HepG2 (cell line): Measurements from ENCODE around the gene BTBD17. TPM values are rescaled to one million over a fixed set of nuclear protein-coding genes. Genes with fewer than 3 reads are reported as not detected.

Source experiments
- ATAC-seq: fragments of 200-7000 bp; cut with Tn5 transposase; 3 replicates; pipeline ENCODE4 v1.9.1; 2020; ENCODE audit warnings: mild to moderate bottlenecking, moderate library complexity
- BruUV-seq: library from RNA; stranded (reverse); fragments of 400-500 nt; replicated peaks from 2 replicates; lab custom pipeline; 2021; lab: Mats Ljungman, UMichigan
- CTCF ChIA-PET: fragments of 300-600 bp; formaldehyde crosslinking; extraction: SDS; loops from one replicate; lab custom pipeline; 2021; ENCODE audit warnings: low total read pairs, inconsistent platforms, low intra/inter-chr PET ratio; lab: Yijun Ruan, JAX
- POLR2A ChIA-PET: fragments of 350-600 bp; sonication (Branson Sonifier 250); formaldehyde crosslinking; loops from one replicate; lab custom pipeline; 2020; ENCODE audit warnings: antibody characterized with exemption, inconsistent platforms; lab: Yijun Ruan, JAX
- DNase-seq: peaks from one replicate; pipeline ENCODE4 v3.0.0-alpha.2; 2015; ENCODE audit warnings: low spot score
- FAIRE-seq: peaks from 3 replicates; lab custom pipeline; 2011; peaks lifted over from hg19 to GRCh38; lab: Jason Lieb, UNC
- H2AFZ ChIP-seq: one replicate; pipeline ENCODE4 v1.6.1; 2011; ENCODE audit warnings: low read length, inconsistent platforms
- H3K27ac ChIP-seq: fragments of 300-600 bp; 3 replicates; pipeline ENCODE4 v1.8.0; 2011; ENCODE audit warnings: mixed run types, mild to moderate bottlenecking, mixed read lengths, low read length, inconsistent platforms; ENCODE audit not compliant: insufficient read depth; ENCODE audit errors: extremely low read length
- H3K27me3 ChIP-seq, 2 experiments: fragments of 200-600 bp in 1 of 2; 2 replicates in 1 of 2; 3 replicates in 1 of 2; pipeline versions ENCODE4 v1.6.0 to v1.8.0; 2011; ENCODE audit warnings: low read length in 2 of 2, mild to moderate bottlenecking in 2 of 2, moderate library complexity in 2 of 2, inconsistent platforms in 1 of 2; ENCODE audit not compliant: insufficient read depth in 2 of 2, control insufficient read depth in 1 of 2
- H3K36me3 ChIP-seq, 2 experiments: fragments of 200-600 bp in 1 of 2; replicated peaks in 1 of 2; 2 replicates in 1 of 2; 3 replicates in 1 of 2; pipeline versions ENCODE4 v1.5.1 to v1.8.0; 2011; ENCODE audit warnings: low read length in 2 of 2, inconsistent platforms in 1 of 2; ENCODE audit not compliant: insufficient read depth in 2 of 2, control insufficient read depth in 1 of 2
- H3K4me1 ChIP-seq: 2 replicates; pipeline ENCODE4 v1.5.1; 2012; ENCODE audit warnings: low read length, inconsistent platforms; ENCODE audit not compliant: insufficient read depth
- H3K4me2 ChIP-seq: 2 replicates; pipeline ENCODE4 v1.6.0; 2011; ENCODE audit warnings: low read depth, low read length, inconsistent platforms
- H3K4me3 ChIP-seq, 3 experiments: fragments of 200-600 bp in 1 of 3; sonication (generic), shearing (Covaris generic) in 1 of 3; replicated peaks in 1 of 3; 2 replicates each; pipeline ENCODE4 v1.5.1; 2011 to 2016; ENCODE audit warnings: low read length in 3 of 3, inconsistent platforms in 2 of 3, low read depth in 2 of 3, mild to moderate bottlenecking in 2 of 3, control low read depth in 1 of 3, mixed read lengths in 1 of 3; ENCODE audit not compliant: insufficient read depth in 1 of 3
- H3K79me2 ChIP-seq: one replicate; pipeline ENCODE4 v1.6.1; 2011; ENCODE audit warnings: low read length, inconsistent platforms; ENCODE audit not compliant: insufficient read depth
- H3K9ac ChIP-seq: 2 replicates; pipeline ENCODE4 v1.6.0; 2011; ENCODE audit warnings: mild to moderate bottlenecking, low read depth, low read length, inconsistent platforms; ENCODE audit not compliant: insufficient read depth
- H3K9me3 ChIP-seq: 2 replicates; pipeline ENCODE4 v1.5.1; 2012; ENCODE audit warnings: mild to moderate bottlenecking, low read length
- H4K20me1 ChIP-seq: 2 replicates; pipeline ENCODE4 v1.6.0; 2011; ENCODE audit warnings: inconsistent platforms, mild to moderate bottlenecking, low read length, moderate library complexity; ENCODE audit not compliant: insufficient read depth
- FOXO1 ChIP-seq: sonication (generic); formaldehyde crosslinking; IDR thresholded peaks from 2 replicates; pipeline ENCODE4 v1.4.0; 2020; ENCODE audit warnings: missing genetic modification reagents
- KLF15 ChIP-seq: sonication (generic); formaldehyde crosslinking; IDR thresholded peaks from 2 replicates; pipeline ENCODE4 v1.8.1; 2023; ENCODE audit warnings: borderline replicate concordance, mild to moderate bottlenecking, inconsistent platforms, missing genetic modification reagents, mixed read lengths
- NFAT5 ChIP-seq: sonication (generic); formaldehyde crosslinking; IDR thresholded peaks from 2 replicates; pipeline ENCODE4 v1.4.0; 2020; ENCODE audit warnings: missing genetic modification reagents
- SNRNP70 ChIP-seq: fragments of 200-400 bp; formaldehyde crosslinking; IDR thresholded peaks from 2 replicates; pipeline ENCODE4 v1.6.1; 2017; ENCODE audit warnings: mild to moderate bottlenecking, low read depth, low read length, moderate library complexity
- YEATS4 ChIP-seq: sonication (generic); formaldehyde crosslinking; IDR thresholded peaks from 2 replicates; pipeline ENCODE4 v1.4.0; 2020; ENCODE audit warnings: missing genetic modification reagents, borderline replicate concordance
- ZNF761 ChIP-seq: sonication (generic); formaldehyde crosslinking; conservative IDR thresholded peaks from 2 replicates; pipeline ENCODE4 v1.4.0; 2020; ENCODE audit warnings: mild to moderate bottlenecking, missing genetic modification reagents
- WGBS: methylation state at CpG from one replicate; pipeline ENCODE4 v1.1.6; 2017; ENCODE audit warnings: low lambda C conversion rate; 5-methylcytosine and 5-hydroxymethylcytosine counted together
- in situ Hi-C: cut with HindIII; loops from 2 replicates; pipeline ENCODE4 v1.10.0; 2017; ENCODE audit warnings: low pct_unique_long_range_greater_than_20kb; ENCODE audit not compliant: extremely low pct_ligation_motif_present
- intact Hi-C: fragments of 100-400 bp; cut with micrococcal nuclease; formaldehyde crosslinking; loops from one replicate; pipeline ENCODE4 v1.10.0; 2022; ENCODE audit not compliant: unreplicated experiment
- polyA plus RNA-seq, 8 experiments: library from polyadenylated mRNA; depleted of rRNA in 3 of 8; stranded (reverse) in 7 of 8; unstranded in 1 of 8; fragments of >200 nt; fragmentation: Illumina TruSeq in 4 of 8; extraction: Trizol in 4 of 8; gene quantifications; 2 replicates each; pipeline versions ENCODE4 v1.2.1 to v1.2.3, GENCODE V29; 2011 to 2016; ENCODE audit warnings: low read depth in 4 of 8, missing spikeins in 1 of 8, mixed read lengths in 1 of 8; ENCODE audit not compliant: insufficient read depth in 1 of 8
- total RNA-seq, 5 experiments: library from RNA; depleted of rRNA; stranded (reverse); fragments of >200 nt; fragmentation: Illumina TruSeq; extraction: Trizol; gene quantifications; 2 replicates each; pipeline ENCODE4 v1.2.3, GENCODE V29; 2016; ENCODE audit warnings: low read depth in 1 of 5
- TF ChIP-seq, protein P1 (sequence below): sonication (generic); formaldehyde crosslinking; IDR thresholded peaks from 2 replicates; pipeline ENCODE4 v1.5.0; 2020; ENCODE audit warnings: missing genetic modification reagents, mild to moderate bottlenecking, borderline replicate concordance

BTBD17 gene
- total and polyA plus RNA-seq, 2 of the 13 experiments (the other 11 are each of a cell fraction or from before 2014, with no cell fraction given): not detected

- FAIRE-seq (no peak), DNase-seq (no peak), ATAC-seq (no peak)
- H3K4me1 ChIP-seq: no peaks in the 10 kb centered on the region
- CTCF ChIA-PET: no interaction called here
- H3K9ac ChIP-seq: no peak overlapping the region
- no peak overlapping the region for H3K4me2 ChIP-seq
- no peak overlapping the region for H2AFZ ChIP-seq
- H3K27ac ChIP-seq: no peak overlapping the region
- peaks cover 17% of the 10 kb centered on the region for H3K9me3 ChIP-seq
- in situ Hi-C loops (no loop called here), intact Hi-C loops (loop anchor here (10.0 kb wide), 1 partner anchor 187 kb away; no protein-coding TSS in a partner anchor)
- TF ChIP-seq FOXO1 (CRISPR knock-in tag) (no peak), SNRNP70 (no peak), NFAT5 (CRISPR knock-in tag) (no peak), YEATS4 (CRISPR knock-in tag) (no peak), KLF15 (CRISPR knock-in tag) (no peak), ZNF761 (CRISPR knock-in tag) (no peak)
- TF ChIP-seq, protein P1, sequence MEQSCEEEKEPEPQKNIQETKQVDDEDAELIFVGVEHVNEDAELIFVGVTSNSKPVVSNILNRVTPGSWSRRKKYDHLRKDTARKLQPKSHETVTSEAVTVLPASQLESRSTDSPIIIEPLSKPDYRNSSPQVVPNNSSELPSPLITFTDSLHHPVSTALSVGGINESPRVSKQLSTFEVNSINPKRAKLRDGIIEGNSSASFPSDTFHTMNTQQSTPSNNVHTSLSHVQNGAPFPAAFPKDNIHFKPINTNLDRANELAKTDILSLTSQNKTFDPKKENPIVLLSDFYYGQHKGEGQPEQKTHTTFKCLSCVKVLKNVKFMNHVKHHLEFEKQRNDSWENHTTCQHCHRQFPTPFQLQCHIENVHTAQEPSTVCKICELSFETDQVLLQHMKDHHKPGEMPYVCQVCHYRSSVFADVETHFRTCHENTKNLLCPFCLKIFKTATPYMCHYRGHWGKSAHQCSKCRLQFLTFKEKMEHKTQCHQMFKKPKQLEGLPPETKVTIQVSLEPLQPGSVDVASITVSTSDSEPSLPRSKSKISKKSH (CRISPR knock-in tag): no peak
- H3K27me3 ChIP-seq: peaks cover 0 to 18% of the 10 kb centered on the region in 2 experiments; a peak in 2 of 5 replicates
- WGBS: 40% methylated on average over 15 of the region's 15 CpGs
- no peak overlapping the region for H3K4me3 ChIP-seq
- no peaks in the 10 kb centered on the region for H3K79me2 ChIP-seq
- H4K20me1 ChIP-seq: no peaks in the 10 kb centered on the region
- BruUV-seq: no TSS peak
- H3K36me3 ChIP-seq: no peaks in the 10 kb centered on the region
- POLR2A ChIA-PET: no interaction called here
Measured at GRCh38 chr17:74307984-74308773, 53.5 kb downstream of the BTBD17 start.

Other genes starting within 250 kb of the BTBD17 start
- gene RPL38, start 158.2 kb downstream of the BTBD17 start, total RNA-seq (2016; rRNA removed; fragmentation: Illumina TruSeq; extraction: Trizol): 2,370 and 2,621 TPM in 2 replicates
- gene RPL38, start 158.2 kb downstream of the BTBD17 start, polyA plus RNA-seq (2011; rRNA removed): 2,077 and 2,372 TPM in 2 replicates
- 0.32 and 0.77 TPM in 2 replicates for gene TTYH2, start 148.3 kb downstream of the BTBD17 start, total RNA-seq (2016; rRNA removed; fragmentation: Illumina TruSeq; extraction: Trizol)
- 0.96 and 1.6 TPM in 2 replicates for gene TTYH2, start 148.3 kb downstream of the BTBD17 start, polyA plus RNA-seq (2011; rRNA removed)
- not detected in 2 replicates for gene DNAI2, start 87.6 kb downstream of the BTBD17 start, total RNA-seq (2016; rRNA removed; fragmentation: Illumina TruSeq; extraction: Trizol)
- not detected in 2 replicates for gene DNAI2, start 87.6 kb downstream of the BTBD17 start, polyA plus RNA-seq (2011; rRNA removed)
- gene KIF19, start 35.6 kb downstream of the BTBD17 start, total RNA-seq (2016; rRNA removed; fragmentation: Illumina TruSeq; extraction: Trizol): not detected in 2 replicates
- not detected in 2 replicates for gene KIF19, start 35.6 kb downstream of the BTBD17 start, polyA plus RNA-seq (2011; rRNA removed)
- gene GPR142, start 5.6 kb upstream of the BTBD17 start, total RNA-seq (2016; rRNA removed; fragmentation: Illumina TruSeq; extraction: Trizol): not detected in 2 replicates
- not detected in 2 replicates for gene GPR142, start 5.6 kb upstream of the BTBD17 start, polyA plus RNA-seq (2011; rRNA removed)
- 44.8 and 85.6 TPM in 2 replicates for gene GPRC5C, start 70.2 kb upstream of the BTBD17 start, total RNA-seq (2016; rRNA removed; fragmentation: Illumina TruSeq; extraction: Trizol)
- 300 and 407 TPM in 2 replicates for gene GPRC5C, start 70.2 kb upstream of the BTBD17 start, polyA plus RNA-seq (2011; rRNA removed)
- not detected in 2 replicates for gene CD300A, start 104.8 kb upstream of the BTBD17 start, total RNA-seq (2016; rRNA removed; fragmentation: Illumina TruSeq; extraction: Trizol)
- 0.39 TPM in 1 of 2 replicates, not detected in the other for gene CD300A, start 104.8 kb upstream of the BTBD17 start, polyA plus RNA-seq (2011; rRNA removed)
- not detected in 2 replicates for gene CD300LB, start 169.6 kb upstream of the BTBD17 start, total RNA-seq (2016; rRNA removed; fragmentation: Illumina TruSeq; extraction: Trizol)
- gene CD300LB, start 169.6 kb upstream of the BTBD17 start, polyA plus RNA-seq (2011; rRNA removed): not detected in 2 replicates
- gene CD300C, start 184.2 kb upstream of the BTBD17 start, total RNA-seq (2016; rRNA removed; fragmentation: Illumina TruSeq; extraction: Trizol): not detected in 2 replicates
- gene CD300C, start 184.2 kb upstream of the BTBD17 start, polyA plus RNA-seq (2011; rRNA removed): not detected in 2 replicates
- not detected in 2 replicates for gene CD300H, start 205.6 kb upstream of the BTBD17 start, total RNA-seq (2016; rRNA removed; fragmentation: Illumina TruSeq; extraction: Trizol)
- gene CD300H, start 205.6 kb upstream of the BTBD17 start, polyA plus RNA-seq (2011; rRNA removed): not detected in 2 replicates
- gene CD300LD, start 230.4 kb upstream of the BTBD17 start, total RNA-seq (2016; rRNA removed; fragmentation: Illumina TruSeq; extraction: Trizol): not detected in 2 replicates
- not detected in 2 replicates for gene CD300LD, start 230.4 kb upstream of the BTBD17 start, polyA plus RNA-seq (2011; rRNA removed)